ENCODE results near the gene BLOC1S3.

BLOC1S3 gene

DNA sequence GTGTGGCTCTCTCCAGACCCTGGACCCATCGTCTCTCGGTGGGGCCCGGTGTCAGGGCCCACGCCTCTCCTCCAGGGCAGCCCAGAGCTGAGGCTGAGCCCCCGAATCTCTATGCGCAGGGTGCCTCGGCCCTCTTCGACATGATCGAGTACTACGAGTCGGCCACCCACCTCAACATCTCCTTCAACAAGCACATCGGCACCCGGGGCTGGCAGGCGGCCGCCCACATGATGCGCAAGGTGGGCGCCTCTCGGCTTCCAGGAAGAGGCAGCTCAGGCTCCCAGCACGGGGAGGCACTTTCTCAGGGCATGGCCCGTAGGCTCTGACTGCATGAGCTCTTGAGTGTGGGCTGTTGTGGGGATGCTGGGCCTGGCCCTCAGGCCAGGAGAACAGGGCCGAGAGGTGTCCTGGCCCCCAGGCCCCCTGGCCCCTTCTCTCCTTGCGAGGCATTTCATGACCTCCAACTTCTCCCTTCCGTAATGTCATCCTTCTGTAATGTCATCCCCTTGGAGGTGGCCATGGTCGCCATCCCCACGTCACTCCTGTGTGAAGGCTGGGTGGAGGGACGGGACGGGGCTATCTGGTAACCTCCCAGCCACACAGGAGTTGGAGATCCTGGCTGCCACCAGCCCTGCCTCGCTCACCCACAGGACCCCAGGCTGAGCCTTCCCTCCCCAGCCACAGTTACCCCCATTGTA is 37.2 kb upstream of the BLOC1S3 start:
- ATAC-seq (ENCODE audit: low read depth) (no peak), DNase-seq (ENCODE audit: low spot score in 2 of 2) (no peak)
- Mint-ChIP-seq H3K4me3 (no peak overlapping the region), H3K4me1 (peaks cover 14% of the 10 kb centered on the region), H3K9me3 (no peaks in the 10 kb centered on the region), H3K36me3 (peaks cover 11% of the 10 kb centered on the region), H3K27ac (no peak overlapping the region), H3K27me3 (no peaks in the 10 kb centered on the region)

DNA sequence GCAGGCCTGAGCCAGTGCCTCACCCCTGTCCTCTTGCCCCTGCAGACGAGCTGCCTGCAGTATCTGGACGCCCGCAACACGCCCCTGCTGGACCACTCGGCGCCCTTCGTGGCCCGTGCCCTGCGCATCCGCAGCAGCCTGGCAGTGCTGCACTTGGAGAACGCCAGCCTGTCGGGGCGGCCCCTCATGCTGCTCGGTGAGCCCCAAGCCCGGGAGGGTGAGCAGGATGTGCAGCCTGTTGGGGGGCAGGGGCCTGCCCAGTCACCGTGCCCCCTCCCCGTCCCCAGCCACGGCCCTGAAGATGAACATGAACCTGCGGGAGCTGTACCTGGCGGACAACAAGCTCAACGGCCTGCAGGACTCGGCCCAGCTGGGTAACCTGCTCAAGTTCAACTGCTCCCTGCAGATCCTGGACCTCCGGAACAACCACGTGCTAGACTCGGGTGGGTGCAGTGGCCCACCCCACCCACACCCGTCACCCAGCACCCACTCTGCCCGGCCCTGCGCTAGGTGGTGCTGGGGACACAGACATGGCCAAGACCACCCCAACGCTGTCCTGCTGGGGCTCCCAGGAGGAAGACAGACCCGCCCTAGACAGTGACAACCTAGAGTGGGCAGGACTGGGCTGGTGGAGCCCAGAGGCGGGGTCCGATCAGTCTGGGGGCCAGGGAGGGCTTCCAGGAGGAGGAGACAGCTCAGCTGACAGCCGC is 36.4 kb upstream of the BLOC1S3 start:
- Mint-ChIP-seq H3K4me1 (peaks cover 8% of the 10 kb centered on the region), H3K4me3 (no peak overlapping the region), H3K36me3 (peaks cover 11% of the 10 kb centered on the region), H3K27me3 (no peaks in the 10 kb centered on the region), H3K27ac (no peak overlapping the region), H3K9me3 (no peaks in the 10 kb centered on the region)
- ATAC-seq (ENCODE audit: low read depth) (no peak), DNase-seq (ENCODE audit: low spot score in 2 of 2) (no peak)

DNA sequence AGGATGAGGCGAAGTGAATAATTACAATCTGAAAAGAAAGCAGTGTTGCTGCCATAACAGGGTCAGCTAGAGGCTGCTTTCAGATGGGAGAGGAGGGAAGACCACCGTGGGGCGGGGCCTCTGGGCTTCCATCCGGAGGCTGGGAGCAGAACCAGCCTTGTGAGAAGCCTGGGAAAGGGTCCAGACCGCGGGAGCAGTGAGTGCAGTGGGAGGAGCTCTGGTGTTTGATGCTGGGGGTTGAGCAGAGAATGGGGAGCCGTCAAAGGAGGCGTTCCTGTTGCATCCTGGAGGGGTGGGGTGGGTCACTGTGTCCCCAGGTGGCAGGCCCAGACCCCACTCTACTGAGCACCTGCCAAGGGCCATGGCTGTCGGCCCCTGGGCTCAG is 35.9 kb upstream of the BLOC1S3 start:
- no peak for ATAC-seq (ENCODE audit: low read depth)
- Mint-ChIP-seq H3K4me3 (no peak overlapping the region), H3K27me3 (no peaks in the 10 kb centered on the region)

DNA sequence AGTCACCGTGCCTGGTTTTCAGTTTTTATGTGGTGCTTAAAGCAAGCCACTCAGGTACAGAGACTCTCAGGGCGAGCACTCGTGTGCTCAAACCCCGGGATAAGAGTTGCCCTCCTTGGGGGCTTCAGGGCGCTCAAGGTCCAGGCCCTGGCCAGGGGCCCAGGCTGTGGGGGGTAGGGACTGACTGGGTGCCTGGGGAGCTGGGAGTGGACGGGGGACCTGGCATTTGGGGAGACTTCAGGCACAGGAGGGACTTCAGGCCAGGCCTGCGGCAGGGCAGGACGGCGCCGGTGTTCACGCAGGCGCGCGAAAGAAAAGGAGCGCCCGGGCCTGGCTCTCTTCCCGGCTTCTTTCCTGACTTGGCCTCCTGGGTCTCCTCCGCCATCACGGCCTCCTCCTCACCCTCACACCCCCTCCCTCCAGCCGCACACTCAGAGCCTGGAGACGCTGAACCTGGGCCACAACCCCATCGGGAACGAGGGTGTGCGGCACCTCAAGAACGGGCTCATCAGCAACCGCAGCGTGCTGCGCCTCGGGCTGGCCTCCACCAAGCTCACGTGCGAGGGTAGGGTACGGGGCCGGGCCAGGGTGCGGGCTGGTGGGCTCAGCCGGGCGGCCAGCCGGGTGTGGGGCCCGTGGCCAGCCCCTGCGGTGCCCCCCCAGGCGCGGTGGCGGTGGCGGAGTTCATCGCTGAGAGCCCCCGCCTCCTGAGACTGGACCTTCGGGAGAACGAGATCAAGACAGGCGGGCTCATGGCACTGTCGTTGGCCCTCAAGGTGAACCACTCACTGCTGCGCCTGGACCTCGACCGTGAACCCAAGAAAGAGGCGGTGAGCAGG is 33.9 kb upstream of the BLOC1S3 start:
- no peak overlapping the region for H3K27ac Mint-ChIP-seq
- H3K9me3 Mint-ChIP-seq = no peaks in the 10 kb centered on the region
- H3K36me3 Mint-ChIP-seq = peaks cover 8% of the 10 kb centered on the region
- no peaks in the 10 kb centered on the region for H3K4me1 Mint-ChIP-seq
- no peaks in the 10 kb centered on the region for H3K27me3 Mint-ChIP-seq
- ATAC-seq (ENCODE audit: low read depth) (no peak), DNase-seq (ENCODE audit: low spot score in 2 of 2) (no peak)
- H3K4me3 Mint-ChIP-seq = no peak overlapping the region

More for the DNA sequence above, 35.9 kb upstream of the BLOC1S3 start:
- DNase-seq (ENCODE audit: low spot score in 2 of 2) = no peak
- H3K36me3 Mint-ChIP-seq = peaks cover 11% of the 10 kb centered on the region
- H3K4me1 Mint-ChIP-seq = peaks cover 4% of the 10 kb centered on the region
- H3K9me3 Mint-ChIP-seq = no peaks in the 10 kb centered on the region
- H3K27ac Mint-ChIP-seq = no peak overlapping the region

DNA sequence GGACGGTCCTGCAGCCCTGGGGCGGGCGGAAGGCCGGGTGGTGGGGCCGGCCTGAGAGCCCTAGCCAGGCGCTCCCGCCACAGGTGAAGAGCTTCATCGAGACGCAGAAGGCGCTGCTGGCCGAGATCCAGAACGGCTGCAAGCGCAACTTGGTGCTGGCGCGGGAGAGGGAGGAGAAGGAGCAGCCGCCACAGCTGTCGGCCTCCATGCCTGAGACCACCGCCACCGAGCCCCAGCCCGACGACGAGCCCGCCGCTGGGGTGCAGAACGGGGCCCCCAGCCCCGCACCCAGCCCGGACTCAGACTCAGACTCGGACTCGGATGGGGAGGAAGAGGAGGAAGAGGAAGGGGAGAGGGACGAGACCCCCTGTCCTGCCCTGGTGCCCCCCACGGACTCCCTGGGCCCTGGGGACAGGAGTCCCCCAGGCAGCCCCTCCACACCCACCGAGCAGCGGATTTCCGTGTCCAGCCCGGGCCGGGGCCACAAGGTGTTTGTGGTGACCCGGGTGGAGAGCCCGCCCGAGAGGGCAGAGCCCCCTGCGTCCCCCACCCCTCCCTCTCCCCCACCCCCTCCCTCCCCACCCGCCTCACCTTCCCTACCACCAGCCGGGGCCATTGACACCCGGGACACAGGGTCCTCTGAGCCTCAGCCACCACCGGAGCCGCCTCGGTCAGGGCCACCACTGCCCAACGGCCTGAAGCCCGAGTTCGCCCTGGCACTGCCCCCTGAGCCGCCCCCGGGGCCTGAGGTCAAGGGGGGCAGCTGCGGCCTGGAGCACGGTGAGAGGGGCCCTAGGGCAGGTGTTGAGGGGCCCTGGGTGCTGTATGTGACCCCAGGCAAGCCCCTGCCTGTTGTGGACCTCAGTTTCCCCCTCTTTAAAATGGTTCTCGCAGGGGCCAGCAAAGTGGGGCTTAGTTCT is 33.1 kb upstream of the BLOC1S3 start:
- no peak overlapping the region for H3K27ac Mint-ChIP-seq
- H3K9me3 Mint-ChIP-seq = no peaks in the 10 kb centered on the region
- no peak for DNase-seq (ENCODE audit: low spot score in 2 of 2)
- peaks cover 8% of the 10 kb centered on the region for H3K36me3 Mint-ChIP-seq
- H3K4me3 Mint-ChIP-seq = no peak overlapping the region
- no peak for ATAC-seq (ENCODE audit: low read depth)
- H3K4me1 Mint-ChIP-seq = no peaks in the 10 kb centered on the region
- H3K27me3 Mint-ChIP-seq = no peaks in the 10 kb centered on the region

DNA sequence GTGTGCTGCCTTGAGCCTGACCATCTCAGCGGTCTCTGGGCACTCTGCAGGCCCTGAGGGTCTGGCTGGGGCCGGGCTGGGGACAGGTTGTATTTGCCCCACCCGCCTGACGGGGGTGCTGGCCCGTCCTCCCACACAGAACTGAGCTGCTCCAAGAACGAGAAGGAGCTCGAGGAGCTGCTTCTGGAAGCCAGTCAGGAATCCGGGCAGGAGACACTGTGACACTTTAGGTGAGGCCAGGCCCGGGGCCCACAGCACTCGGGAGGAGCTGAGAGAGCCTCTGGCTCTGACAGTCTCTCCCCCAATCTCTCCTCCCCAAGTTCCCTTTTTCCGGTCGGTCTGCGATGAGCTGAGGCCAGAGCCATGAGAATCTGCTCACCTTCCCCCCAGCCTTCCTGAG is 32.3 kb upstream of the BLOC1S3 start:
- H3K27ac Mint-ChIP-seq = no peak overlapping the region
- H3K4me3 Mint-ChIP-seq = no peak overlapping the region
- peaks cover 2% of the 10 kb centered on the region for H3K4me1 Mint-ChIP-seq
- no peaks in the 10 kb centered on the region for H3K9me3 Mint-ChIP-seq
- ATAC-seq (ENCODE audit: low read depth) (no peak), DNase-seq (ENCODE audit: low spot score in 2 of 2) (no peak)
- H3K27me3 Mint-ChIP-seq = peaks cover 1% of the 10 kb centered on the region
- H3K36me3 Mint-ChIP-seq = peaks cover 8% of the 10 kb centered on the region

DNA sequence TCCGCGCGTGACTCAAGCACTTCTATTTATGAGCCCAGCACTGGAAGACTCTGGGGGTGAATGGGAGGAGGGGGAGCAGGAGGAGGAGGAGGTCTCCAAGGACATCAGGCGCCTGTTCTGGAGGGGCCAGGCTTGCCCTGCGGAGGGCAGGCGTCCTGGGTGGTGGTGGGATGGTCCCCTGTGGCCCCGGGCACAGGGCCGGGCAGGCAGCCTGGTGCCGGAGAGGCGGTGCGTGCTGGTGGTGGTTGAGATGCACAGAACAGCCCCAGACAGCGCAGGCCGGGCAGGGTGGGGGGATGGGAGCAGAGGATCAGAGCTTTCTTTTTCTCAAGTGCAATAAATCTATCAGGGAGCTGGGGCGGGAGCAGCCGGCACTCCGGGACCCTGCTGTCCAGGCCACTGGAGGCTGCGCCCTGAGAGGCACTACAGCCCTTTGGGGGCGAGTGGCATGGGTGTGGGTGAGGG is 31.8 kb upstream of the BLOC1S3 start:
- Mint-ChIP-seq H3K9me3 (no peaks in the 10 kb centered on the region), H3K4me3 (no peak overlapping the region), H3K27ac (no peak overlapping the region), H3K27me3 (peaks cover 6% of the 10 kb centered on the region), H3K4me1 (peaks cover 6% of the 10 kb centered on the region), H3K36me3 (peaks cover 8% of the 10 kb centered on the region)
- ATAC-seq (ENCODE audit: low read depth) = no peak
- DNase-seq (ENCODE audit: low spot score in 2 of 2) = no peak

DNA sequence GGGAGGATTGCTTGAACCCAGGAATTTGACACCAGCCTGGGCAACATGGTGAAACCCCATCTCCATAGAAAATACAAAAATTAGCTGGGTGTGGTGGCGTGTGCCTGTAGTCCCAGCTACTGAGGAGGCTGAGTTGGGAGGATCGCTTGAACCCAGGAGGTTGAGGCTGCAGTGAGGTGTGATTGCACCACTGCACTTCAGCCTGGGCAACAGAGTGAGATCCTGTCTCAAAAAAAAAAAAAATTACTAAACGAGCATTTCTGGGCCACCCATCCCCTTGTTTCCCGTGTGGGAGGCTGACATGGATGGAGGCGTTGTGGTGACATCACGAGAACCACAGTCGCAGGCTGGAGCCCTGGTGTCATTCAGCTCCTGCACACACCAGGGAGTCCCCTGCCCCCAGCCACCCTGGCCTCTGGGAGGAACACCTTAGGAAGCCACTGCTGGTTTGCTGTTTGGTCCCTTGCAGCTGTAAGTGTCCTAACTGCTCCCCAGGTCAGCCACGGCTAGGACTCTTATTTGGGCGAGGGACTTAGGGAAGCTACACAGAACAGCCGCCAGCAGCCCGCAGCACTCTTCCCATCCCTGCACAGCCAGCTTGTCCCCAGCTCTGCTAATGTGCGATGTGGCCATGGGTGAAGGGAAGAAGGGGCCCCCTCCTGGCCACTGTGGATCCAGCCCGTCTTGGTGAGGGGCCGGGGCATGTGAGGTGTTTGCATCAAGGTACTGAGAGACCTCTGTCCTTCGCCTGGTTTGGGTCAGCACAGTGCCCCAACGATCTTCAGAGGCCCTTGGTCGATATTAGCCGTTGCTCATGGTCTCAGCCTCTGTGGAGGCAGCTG is 30.5 kb upstream of the BLOC1S3 start:
- no peak for DNase-seq (ENCODE audit: low spot score in 2 of 2)
- ATAC-seq (ENCODE audit: low read depth) = no peak
- Mint-ChIP-seq H3K36me3 (peaks cover under 1% of the 10 kb centered on the region), H3K9me3 (no peaks in the 10 kb centered on the region), H3K4me3 (no peak overlapping the region), H3K4me1 (peaks cover 10% of the 10 kb centered on the region), H3K27ac (no peak overlapping the region), H3K27me3 (peaks cover 9% of the 10 kb centered on the region)

DNA sequence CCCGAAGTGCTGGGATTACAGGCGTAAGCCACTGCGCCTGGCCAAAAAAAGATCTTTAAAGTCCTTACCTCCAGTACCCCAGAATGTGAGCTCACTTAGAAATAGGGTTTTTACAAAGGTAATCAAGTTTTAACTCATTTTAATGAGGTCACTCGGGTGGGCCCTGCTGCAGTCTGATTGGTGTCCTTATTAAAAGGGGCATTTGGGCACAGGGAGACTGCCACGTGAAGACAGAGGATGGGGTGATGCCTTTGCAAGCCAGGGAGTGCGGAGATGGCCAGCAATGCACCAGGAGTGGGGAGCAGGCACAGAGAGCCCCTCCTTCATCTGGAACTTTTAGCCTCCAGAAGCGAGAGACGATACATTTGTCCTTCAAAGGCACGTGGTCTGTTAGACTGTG is 29.5 kb upstream of the BLOC1S3 start:
- DNase-seq (ENCODE audit: low spot score in 2 of 2) (no peak), ATAC-seq (ENCODE audit: low read depth) (no peak)
- Mint-ChIP-seq H3K4me1 (peaks cover 14% of the 10 kb centered on the region), H3K27me3 (peaks cover 12% of the 10 kb centered on the region), H3K36me3 (no peaks in the 10 kb centered on the region), H3K27ac (peak overlapping the region; percentile 80), H3K4me3 (no peak overlapping the region), H3K9me3 (no peaks in the 10 kb centered on the region)

DNA sequence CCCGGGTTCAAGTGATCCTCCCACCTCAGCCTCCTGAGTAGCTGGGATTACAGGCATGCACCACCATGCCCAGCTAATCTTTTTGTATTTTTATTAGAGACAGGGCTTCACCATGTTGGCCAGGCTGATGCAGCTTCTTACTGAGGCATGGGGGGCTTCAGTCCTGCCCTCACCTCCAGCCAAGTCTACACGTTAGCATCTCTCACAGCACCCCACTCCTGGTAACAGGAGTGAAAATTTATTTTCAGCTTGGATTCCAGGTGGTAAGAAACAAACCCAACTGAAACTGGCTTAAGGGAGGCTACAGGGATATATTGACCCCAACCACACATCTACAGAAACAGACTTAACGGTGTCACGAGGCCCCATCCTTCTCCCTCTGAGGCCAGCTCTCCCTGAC is 28.4 kb upstream of the BLOC1S3 start:
- no peaks in the 10 kb centered on the region for H3K36me3 Mint-ChIP-seq
- DNase-seq (ENCODE audit: low spot score in 2 of 2) (no peak), ATAC-seq (ENCODE audit: low read depth) (no peak)
- H3K27me3 Mint-ChIP-seq = peaks cover 16% of the 10 kb centered on the region
- H3K4me3 Mint-ChIP-seq = no peak overlapping the region
- H3K4me1 Mint-ChIP-seq = peaks cover 17% of the 10 kb centered on the region
- no peaks in the 10 kb centered on the region for H3K9me3 Mint-ChIP-seq
- H3K27ac Mint-ChIP-seq = no peak overlapping the region

DNA sequence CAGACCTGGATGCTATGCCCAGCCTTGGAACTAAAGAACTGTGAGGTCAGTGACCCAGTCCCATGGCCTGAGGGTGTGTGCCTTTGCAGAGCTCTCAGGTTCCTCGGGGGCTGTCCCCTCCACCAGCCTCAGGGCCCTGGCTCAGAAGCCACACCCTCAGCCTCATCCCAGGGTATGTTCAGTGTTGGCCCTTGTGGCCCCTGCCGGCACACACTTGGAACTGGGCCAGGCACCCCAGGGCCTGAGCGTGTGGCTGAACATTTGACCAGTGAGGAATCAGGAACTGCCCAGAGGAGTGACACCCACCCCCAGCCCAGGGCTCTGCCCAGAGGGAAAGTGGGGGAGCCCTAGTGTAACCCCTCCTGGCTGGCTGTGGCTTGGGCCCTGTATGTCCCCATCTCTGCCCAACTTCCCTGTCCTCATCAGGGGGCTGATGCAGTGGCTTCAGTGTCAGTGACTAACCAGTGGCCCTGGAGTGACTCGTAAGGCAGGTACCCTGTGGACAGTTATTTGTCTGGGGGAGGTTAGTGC is 27.8 kb upstream of the BLOC1S3 start:
- Mint-ChIP-seq H3K4me1 (peaks cover 17% of the 10 kb centered on the region), H3K36me3 (no peaks in the 10 kb centered on the region), H3K27ac (no peak overlapping the region), H3K27me3 (peaks cover 18% of the 10 kb centered on the region), H3K4me3 (peak overlapping the region; percentile 34), H3K9me3 (no peaks in the 10 kb centered on the region)
- ATAC-seq (ENCODE audit: low read depth) (no peak), DNase-seq (ENCODE audit: low spot score in 2 of 2) (no peak)

DNA sequence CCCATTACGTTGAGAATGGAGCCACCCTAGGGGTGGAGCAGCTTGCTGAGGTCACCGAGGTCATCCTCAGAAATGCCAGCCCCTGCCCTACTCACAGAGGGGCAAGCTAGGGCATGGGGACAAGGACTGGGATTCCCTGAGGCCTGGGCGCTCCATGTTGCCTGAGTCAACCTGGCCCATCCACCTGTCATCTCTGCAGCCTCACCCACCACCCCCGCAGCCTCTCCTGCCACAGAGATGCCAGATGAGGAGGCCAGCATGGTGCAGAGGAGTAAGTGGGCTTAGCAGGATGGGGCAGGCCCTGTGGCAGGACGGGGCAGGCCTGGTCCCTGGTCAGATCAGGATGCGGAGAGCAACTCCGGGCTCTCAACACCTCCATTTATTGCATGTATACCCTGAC is 27.3 kb upstream of the BLOC1S3 start:
- H3K4me3 Mint-ChIP-seq = peak overlapping the region; percentile 57
- DNase-seq (ENCODE audit: low spot score in 2 of 2) (no peak), ATAC-seq (ENCODE audit: low read depth) (no peak)
- H3K27ac Mint-ChIP-seq = no peak overlapping the region
- peaks cover 17% of the 10 kb centered on the region for H3K4me1 Mint-ChIP-seq
- no peaks in the 10 kb centered on the region for H3K9me3 Mint-ChIP-seq
- H3K36me3 Mint-ChIP-seq = no peaks in the 10 kb centered on the region
- H3K27me3 Mint-ChIP-seq = peaks cover 18% of the 10 kb centered on the region

Data from memory B cell (primary cell).